NT2/D1 (cell line): ENCODE measurements around the gene ZFAND5.

Source experiments
- DNase-seq: peaks from one replicate; pipeline ENCODE4 v3.0.0-alpha.2; 2011; ENCODE audit warnings: low read depth, low spot score
- H3K27me3 ChIP-seq: 2 replicates; pipeline ENCODE4 v1.6.0; 2011; ENCODE audit warnings: mild to moderate bottlenecking; ENCODE audit not compliant: insufficient read length, insufficient read depth
- H3K36me3 ChIP-seq: 2 replicates; pipeline ENCODE4 v1.6.1; 2011; ENCODE audit warnings: mild to moderate bottlenecking, low read length, mixed read lengths; ENCODE audit not compliant: insufficient read depth, insufficient read length
- H3K4me1 ChIP-seq: 2 replicates; pipeline ENCODE4 v1.5.1; 2011; ENCODE audit not compliant: insufficient read depth, insufficient read length
- H3K4me3 ChIP-seq: 2 replicates; pipeline ENCODE4 v1.5.1; 2011; ENCODE audit warnings: low read depth; ENCODE audit not compliant: insufficient read length
- H3K9ac ChIP-seq: 2 replicates; pipeline ENCODE4 v1.6.0; 2011; ENCODE audit warnings: low read depth; ENCODE audit not compliant: insufficient read length
- H3K9me3 ChIP-seq: 2 replicates; pipeline ENCODE4 v1.5.1; 2011; ENCODE audit warnings: mild to moderate bottlenecking, low read length; ENCODE audit not compliant: insufficient read depth
- SUZ12 ChIP-seq: IDR thresholded peaks from 2 replicates; pipeline ENCODE4 v1.6.1; 2011; ENCODE audit not compliant: insufficient read length, insufficient read depth; ENCODE audit errors: extremely low read depth
- YY1 ChIP-seq: IDR thresholded peaks from 2 replicates; pipeline ENCODE4 v1.6.1; 2011; ENCODE audit not compliant: insufficient read length, insufficient read depth
- ZNF274 ChIP-seq: IDR thresholded peaks from 2 replicates; pipeline ENCODE4 v1.6.1; 2011; ENCODE audit warnings: mild to moderate bottlenecking, low read depth, low read length

ZFAND5 gene

DNA sequence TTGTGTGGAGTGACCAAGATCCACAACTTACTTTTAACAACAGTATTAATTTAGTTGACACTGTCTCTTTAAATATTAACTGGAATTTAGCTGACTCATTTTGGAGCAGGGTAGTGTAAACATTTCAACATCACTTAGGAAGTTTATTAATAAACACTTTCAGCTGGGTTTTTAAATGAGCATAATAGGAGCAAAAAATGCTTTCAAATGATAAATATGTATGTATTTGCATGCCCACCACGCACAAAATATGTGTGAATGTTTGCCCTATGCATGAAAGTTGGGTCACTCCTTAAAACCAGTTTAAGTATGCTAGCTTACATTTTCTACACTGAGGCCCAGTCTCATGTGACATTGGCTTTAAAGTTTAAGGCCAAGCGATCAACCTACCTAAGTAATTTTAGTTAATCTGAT lies 2.9 kb downstream of the ZFAND5 start:
- TF ChIP-seq YY1 (no peak), ZNF274 (no peak), SUZ12 (no peak)
- Histone ChIP-seq H3K36me3 (peaks cover 67% of the 10 kb centered on the region), H3K27me3 (no peaks in the 10 kb centered on the region), H3K4me3 (peak overlapping the region; percentile 92), H3K9me3 (no peaks in the 10 kb centered on the region), H3K9ac (peak overlapping the region; percentile 21), H3K4me1 (no peaks in the 10 kb centered on the region)
- DNase-seq: no peak

- H3K9me3 ChIP-seq: no peaks in the 10 kb centered on the region
- H3K9ac ChIP-seq: no peak overlapping the region
- no peak for DNase-seq
- no peak overlapping the region for H3K4me3 ChIP-seq
- TF ChIP-seq SUZ12 (no peak), ZNF274 (no peak), YY1 (no peak)
- no peaks in the 10 kb centered on the region for H3K4me1 ChIP-seq
- peaks cover 72% of the 10 kb centered on the region for H3K36me3 ChIP-seq
- no peaks in the 10 kb centered on the region for H3K27me3 ChIP-seq
Measured at GRCh38 chr9:72361217-72361616, 3.8 kb downstream of the ZFAND5 start.

DNA sequence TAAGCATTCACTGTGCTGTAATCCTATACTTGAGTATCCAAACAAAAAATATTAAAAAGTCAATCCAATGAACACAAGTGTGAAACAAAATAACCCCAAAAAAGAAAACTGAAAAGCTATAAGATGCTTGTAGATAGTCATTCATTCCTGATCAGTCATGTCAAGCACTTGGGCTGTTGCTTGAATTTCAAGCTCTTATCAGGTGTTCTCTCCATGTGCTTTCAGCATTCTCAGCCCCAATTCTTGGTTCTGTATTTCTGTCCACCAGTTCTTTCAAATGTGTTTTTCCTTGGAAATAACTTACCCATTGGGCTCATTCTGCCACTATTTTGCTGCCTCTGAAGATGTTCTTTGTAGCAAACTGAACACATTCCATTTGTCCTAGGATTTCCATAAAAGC lies 4.7 kb downstream of the ZFAND5 start:
- Histone ChIP-seq H3K9ac (no peak overlapping the region), H3K9me3 (no peaks in the 10 kb centered on the region), H3K27me3 (no peaks in the 10 kb centered on the region), H3K36me3 (peaks cover 81% of the 10 kb centered on the region), H3K4me3 (no peak overlapping the region), H3K4me1 (no peaks in the 10 kb centered on the region)
- no peak for TF ChIP-seq YY1
- TF ChIP-seq SUZ12: no peak
- no peak for TF ChIP-seq ZNF274
- no peak for DNase-seq

GRCh38 chr9:72356041-72356582 lies 8.9 kb downstream of the ZFAND5 start:
- H3K9ac ChIP-seq: no peak overlapping the region
- TF ChIP-seq ZNF274 (no peak), SUZ12 (no peak), YY1 (no peak)
- H3K4me1 ChIP-seq: no peaks in the 10 kb centered on the region
- no peaks in the 10 kb centered on the region for H3K27me3 ChIP-seq
- H3K36me3 ChIP-seq: peaks cover 72% of the 10 kb centered on the region
- no peaks in the 10 kb centered on the region for H3K9me3 ChIP-seq
- no peak for DNase-seq
- no peak overlapping the region for H3K4me3 ChIP-seq

GRCh38 chr9:72355153-72355552 lies 9.9 kb downstream of the ZFAND5 start:
- H3K9ac ChIP-seq: no peak overlapping the region
- H3K27me3 ChIP-seq: no peaks in the 10 kb centered on the region
- DNase-seq: no peak
- no peaks in the 10 kb centered on the region for H3K4me1 ChIP-seq
- TF ChIP-seq YY1 (no peak), ZNF274 (no peak), SUZ12 (no peak)
- H3K9me3 ChIP-seq: no peaks in the 10 kb centered on the region
- peaks cover 62% of the 10 kb centered on the region for H3K36me3 ChIP-seq
- H3K4me3 ChIP-seq: no peak overlapping the region

DNA sequence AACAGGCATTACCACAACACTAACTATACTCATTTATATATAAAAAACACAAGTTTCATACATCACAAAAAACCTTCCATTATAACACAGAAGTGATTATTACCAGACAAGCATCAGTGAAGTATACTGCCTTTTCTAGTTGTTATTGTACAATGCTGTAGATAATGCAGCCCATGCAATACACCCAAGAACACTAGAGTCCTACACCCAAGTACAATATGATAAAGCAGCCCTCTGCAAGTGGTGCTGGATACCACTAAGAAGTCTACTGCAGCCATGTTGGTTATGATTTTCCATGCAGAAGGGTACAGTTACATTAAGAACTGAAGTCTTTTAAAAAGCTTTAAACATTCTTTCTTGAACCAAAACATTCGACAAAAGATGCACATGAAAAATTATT lies 10.3 kb downstream of the ZFAND5 start:
- no peaks in the 10 kb centered on the region for H3K9me3 ChIP-seq
- peaks cover 58% of the 10 kb centered on the region for H3K36me3 ChIP-seq
- no peaks in the 10 kb centered on the region for H3K4me1 ChIP-seq
- H3K27me3 ChIP-seq: no peaks in the 10 kb centered on the region
- TF ChIP-seq YY1: no peak
- no peak for TF ChIP-seq SUZ12
- no peak for TF ChIP-seq ZNF274
- H3K9ac ChIP-seq: no peak overlapping the region
- no peak overlapping the region for H3K4me3 ChIP-seq
- DNase-seq: no peak

- peaks cover 47% of the 10 kb centered on the region for H3K36me3 ChIP-seq
- no peak overlapping the region for H3K9ac ChIP-seq
- no peak overlapping the region for H3K4me3 ChIP-seq
- TF ChIP-seq SUZ12 (no peak), YY1 (no peak), ZNF274 (no peak)
- no peaks in the 10 kb centered on the region for H3K27me3 ChIP-seq
- no peaks in the 10 kb centered on the region for H3K9me3 ChIP-seq
- no peak for DNase-seq
- no peaks in the 10 kb centered on the region for H3K4me1 ChIP-seq
Measured at GRCh38 chr9:72353455-72354116, 11.4 kb downstream of the ZFAND5 start.
